HepG2 (cell line): ENCODE measurements around the gene OR8B8. TPM values are rescaled to one million over a fixed set of nuclear protein-coding genes. Genes with fewer than 3 reads are reported as not detected.

Experiments used
- ATAC-seq: fragments of 200-7000 bp; cut with Tn5 transposase; 3 replicates; pipeline ENCODE4 v1.9.1; 2020; ENCODE audit warnings: mild to moderate bottlenecking, moderate library complexity
- BruUV-seq: library from RNA; stranded (reverse); fragments of 400-500 nt; replicated peaks from 2 replicates; lab custom pipeline; 2021; lab: Mats Ljungman, UMichigan
- CTCF ChIA-PET: fragments of 300-600 bp; formaldehyde crosslinking; extraction: SDS; loops from one replicate; lab custom pipeline; 2021; ENCODE audit warnings: low total read pairs, inconsistent platforms, low intra/inter-chr PET ratio; lab: Yijun Ruan, JAX
- POLR2A ChIA-PET: fragments of 350-600 bp; sonication (Branson Sonifier 250); formaldehyde crosslinking; loops from one replicate; lab custom pipeline; 2020; ENCODE audit warnings: antibody characterized with exemption, inconsistent platforms; lab: Yijun Ruan, JAX
- DNase-seq: peaks from one replicate; pipeline ENCODE4 v3.0.0-alpha.2; 2015; ENCODE audit warnings: low spot score
- FAIRE-seq: peaks from 3 replicates; lab custom pipeline; 2011; peaks lifted over from hg19 to GRCh38; lab: Jason Lieb, UNC
- H2AFZ ChIP-seq: one replicate; pipeline ENCODE4 v1.6.1; 2011; ENCODE audit warnings: low read length, inconsistent platforms
- H3K27ac ChIP-seq: fragments of 300-600 bp; 3 replicates; pipeline ENCODE4 v1.8.0; 2011; ENCODE audit warnings: mixed run types, mild to moderate bottlenecking, mixed read lengths, low read length, inconsistent platforms; ENCODE audit not compliant: insufficient read depth; ENCODE audit errors: extremely low read length
- H3K27me3 ChIP-seq, 2 experiments: fragments of 200-600 bp in 1 of 2; 2 replicates in 1 of 2; 3 replicates in 1 of 2; pipeline versions ENCODE4 v1.6.0 to v1.8.0; 2011; ENCODE audit warnings: low read length in 2 of 2, mild to moderate bottlenecking in 2 of 2, moderate library complexity in 2 of 2, inconsistent platforms in 1 of 2; ENCODE audit not compliant: insufficient read depth in 2 of 2, control insufficient read depth in 1 of 2
- H3K36me3 ChIP-seq, 2 experiments: fragments of 200-600 bp in 1 of 2; replicated peaks in 1 of 2; 2 replicates in 1 of 2; 3 replicates in 1 of 2; pipeline versions ENCODE4 v1.5.1 to v1.8.0; 2011; ENCODE audit warnings: low read length in 2 of 2, inconsistent platforms in 1 of 2; ENCODE audit not compliant: insufficient read depth in 2 of 2, control insufficient read depth in 1 of 2
- H3K4me1 ChIP-seq: 2 replicates; pipeline ENCODE4 v1.5.1; 2012; ENCODE audit warnings: low read length, inconsistent platforms; ENCODE audit not compliant: insufficient read depth
- H3K4me2 ChIP-seq: 2 replicates; pipeline ENCODE4 v1.6.0; 2011; ENCODE audit warnings: low read depth, low read length, inconsistent platforms
- H3K4me3 ChIP-seq, 3 experiments: fragments of 200-600 bp in 1 of 3; sonication (generic), shearing (Covaris generic) in 1 of 3; replicated peaks in 1 of 3; 2 replicates each; pipeline ENCODE4 v1.5.1; 2011 to 2016; ENCODE audit warnings: low read length in 3 of 3, inconsistent platforms in 2 of 3, low read depth in 2 of 3, mild to moderate bottlenecking in 2 of 3, control low read depth in 1 of 3, mixed read lengths in 1 of 3; ENCODE audit not compliant: insufficient read depth in 1 of 3
- H3K79me2 ChIP-seq: one replicate; pipeline ENCODE4 v1.6.1; 2011; ENCODE audit warnings: low read length, inconsistent platforms; ENCODE audit not compliant: insufficient read depth
- H3K9ac ChIP-seq: 2 replicates; pipeline ENCODE4 v1.6.0; 2011; ENCODE audit warnings: mild to moderate bottlenecking, low read depth, low read length, inconsistent platforms; ENCODE audit not compliant: insufficient read depth
- H3K9me3 ChIP-seq: 2 replicates; pipeline ENCODE4 v1.5.1; 2012; ENCODE audit warnings: mild to moderate bottlenecking, low read length
- H4K20me1 ChIP-seq: 2 replicates; pipeline ENCODE4 v1.6.0; 2011; ENCODE audit warnings: inconsistent platforms, mild to moderate bottlenecking, low read length, moderate library complexity; ENCODE audit not compliant: insufficient read depth
- ISL2 ChIP-seq: sonication (generic); formaldehyde crosslinking; IDR thresholded peaks from 2 replicates; pipeline ENCODE4 v1.5.0; 2020; ENCODE audit warnings: missing genetic modification reagents
- NFE2L2 ChIP-seq: fragments of 150-350 bp; IDR thresholded peaks from 2 replicates; pipeline ENCODE4 v1.6.1; 2014; ENCODE audit warnings: low read length
- POLR2G ChIP-seq: fragments of 200-400 bp; formaldehyde crosslinking; IDR thresholded peaks from 2 replicates; pipeline ENCODE4 v1.6.1; 2018; ENCODE audit warnings: mild to moderate bottlenecking, low read depth, low read length, moderate library complexity
- PRPF4 ChIP-seq: fragments of 200-400 bp; formaldehyde crosslinking; IDR thresholded peaks from 2 replicates; pipeline ENCODE4 v1.6.1; 2016; ENCODE audit warnings: low read length, low read depth; ENCODE audit not compliant: poor library complexity, severe bottlenecking
- TEAD2 ChIP-seq: sonication (generic); formaldehyde crosslinking; IDR thresholded peaks from 2 replicates; pipeline ENCODE4 v1.9.0; 2021; ENCODE audit warnings: missing genetic modification reagents
- ZNF17 ChIP-seq: sonication (generic); formaldehyde crosslinking; IDR thresholded peaks from 2 replicates; pipeline ENCODE4 v1.5.0; 2020; ENCODE audit warnings: mild to moderate bottlenecking, missing genetic modification reagents
- ZNF205 ChIP-seq: IDR thresholded peaks from 2 replicates; pipeline ENCODE4 v1.6.1; 2018; ENCODE audit warnings: missing biosample characterization, missing genetic modification reagents
- ZNF570 ChIP-seq: sonication (generic); formaldehyde crosslinking; IDR thresholded peaks from 2 replicates; pipeline ENCODE4 v1.4.0; 2020; ENCODE audit warnings: mild to moderate bottlenecking, missing genetic modification reagents, borderline replicate concordance
- WGBS: methylation state at CpG from one replicate; pipeline ENCODE4 v1.1.6; 2017; ENCODE audit warnings: low lambda C conversion rate; 5-methylcytosine and 5-hydroxymethylcytosine counted together
- in situ Hi-C: cut with HindIII; loops from 2 replicates; pipeline ENCODE4 v1.10.0; 2017; ENCODE audit warnings: low pct_unique_long_range_greater_than_20kb; ENCODE audit not compliant: extremely low pct_ligation_motif_present
- intact Hi-C: fragments of 100-400 bp; cut with micrococcal nuclease; formaldehyde crosslinking; loops from one replicate; pipeline ENCODE4 v1.10.0; 2022; ENCODE audit not compliant: unreplicated experiment
- polyA plus RNA-seq, 8 experiments: library from polyadenylated mRNA; depleted of rRNA in 3 of 8; stranded (reverse) in 7 of 8; unstranded in 1 of 8; fragments of >200 nt; fragmentation: Illumina TruSeq in 4 of 8; extraction: Trizol in 4 of 8; gene quantifications; 2 replicates each; pipeline versions ENCODE4 v1.2.1 to v1.2.3, GENCODE V29; 2011 to 2016; ENCODE audit warnings: low read depth in 4 of 8, missing spikeins in 1 of 8, mixed read lengths in 1 of 8; ENCODE audit not compliant: insufficient read depth in 1 of 8
- total RNA-seq, 5 experiments: library from RNA; depleted of rRNA; stranded (reverse); fragments of >200 nt; fragmentation: Illumina TruSeq; extraction: Trizol; gene quantifications; 2 replicates each; pipeline ENCODE4 v1.2.3, GENCODE V29; 2016; ENCODE audit warnings: low read depth in 1 of 5
- TF ChIP-seq, protein P1 (sequence below): sonication (generic); formaldehyde crosslinking; IDR thresholded peaks from 2 replicates; pipeline ENCODE4 v1.8.1; 2022; ENCODE audit warnings: mild to moderate bottlenecking, missing genetic modification reagents
- TF ChIP-seq, protein P2 (sequence below): sonication (generic); formaldehyde crosslinking; IDR thresholded peaks from 2 replicates; pipeline ENCODE4 v1.4.0; 2020; ENCODE audit warnings: missing genetic modification reagents, mild to moderate bottlenecking, borderline replicate concordance
- TF ChIP-seq, protein P3 (sequence below): sonication (generic); formaldehyde crosslinking; IDR thresholded peaks from 2 replicates; pipeline ENCODE4 v1.4.0; 2020; ENCODE audit warnings: missing genetic modification reagents
- TF ChIP-seq, protein P4 (sequence below): sonication (generic); formaldehyde crosslinking; IDR thresholded peaks from 2 replicates; pipeline ENCODE4 v1.4.0; 2020; ENCODE audit warnings: missing genetic modification reagents

OR8B8 gene
- total and polyA plus RNA-seq, 2 of the 13 experiments (the other 11 are each of a cell fraction or from before 2014, with no cell fraction given) = not detected

DNA sequence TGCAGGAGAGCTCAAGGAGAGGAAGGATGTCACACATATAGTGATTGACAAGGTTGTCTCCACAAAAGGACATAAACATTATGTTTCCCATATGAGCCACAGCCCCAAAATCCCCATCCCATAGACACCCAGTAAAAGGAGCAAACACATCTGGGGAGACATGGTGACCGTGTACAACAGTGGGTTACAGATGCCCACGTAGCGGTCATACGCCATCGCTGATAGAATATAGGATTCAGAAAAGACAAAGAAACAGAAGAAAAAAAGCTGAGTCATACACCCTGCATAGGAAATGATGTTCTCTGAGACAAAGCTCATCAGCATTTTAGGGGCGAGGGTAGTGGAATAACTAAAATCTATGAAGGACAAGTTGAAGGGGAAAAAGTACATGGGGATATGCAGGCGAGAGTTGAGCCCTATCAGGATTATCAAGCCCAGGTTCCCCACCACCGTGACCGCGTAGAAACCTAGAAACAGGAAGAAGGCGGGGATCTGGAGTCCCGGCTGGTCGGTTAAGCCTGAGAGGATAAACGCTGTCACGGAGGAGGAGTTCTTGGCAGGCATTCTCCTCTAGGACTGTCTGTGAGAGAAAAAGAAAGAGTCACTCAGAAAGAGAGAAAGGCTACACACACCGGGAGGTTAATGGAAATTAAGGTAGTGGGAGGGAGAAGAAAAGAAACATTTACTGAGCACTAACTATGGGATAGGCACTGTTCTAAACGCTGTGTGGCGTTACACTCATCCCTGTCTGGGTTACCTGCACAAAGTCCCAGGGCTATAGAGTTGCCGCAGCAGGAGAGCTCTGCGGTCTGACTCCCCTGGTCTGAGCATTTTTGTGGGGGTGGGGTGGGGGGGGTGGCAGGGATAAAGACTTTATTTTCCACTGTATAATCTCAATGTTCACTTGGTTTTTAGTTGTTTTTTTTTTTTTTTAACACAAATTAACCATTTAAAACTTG lies 36.1 kb upstream of the OR8B8 start (continued):
- TF ChIP-seq, protein P1, sequence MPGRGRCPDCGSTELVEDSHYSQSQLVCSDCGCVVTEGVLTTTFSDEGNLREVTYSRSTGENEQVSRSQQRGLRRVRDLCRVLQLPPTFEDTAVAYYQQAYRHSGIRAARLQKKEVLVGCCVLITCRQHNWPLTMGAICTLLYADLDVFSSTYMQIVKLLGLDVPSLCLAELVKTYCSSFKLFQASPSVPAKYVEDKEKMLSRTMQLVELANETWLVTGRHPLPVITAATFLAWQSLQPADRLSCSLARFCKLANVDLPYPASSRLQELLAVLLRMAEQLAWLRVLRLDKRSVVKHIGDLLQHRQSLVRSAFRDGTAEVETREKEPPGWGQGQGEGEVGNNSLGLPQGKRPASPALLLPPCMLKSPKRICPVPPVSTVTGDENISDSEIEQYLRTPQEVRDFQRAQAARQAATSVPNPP (CRISPR knock-in tag) = no peak
- peak; percentile 87 for TF ChIP-seq NFE2L2
- TF ChIP-seq, protein P2, sequence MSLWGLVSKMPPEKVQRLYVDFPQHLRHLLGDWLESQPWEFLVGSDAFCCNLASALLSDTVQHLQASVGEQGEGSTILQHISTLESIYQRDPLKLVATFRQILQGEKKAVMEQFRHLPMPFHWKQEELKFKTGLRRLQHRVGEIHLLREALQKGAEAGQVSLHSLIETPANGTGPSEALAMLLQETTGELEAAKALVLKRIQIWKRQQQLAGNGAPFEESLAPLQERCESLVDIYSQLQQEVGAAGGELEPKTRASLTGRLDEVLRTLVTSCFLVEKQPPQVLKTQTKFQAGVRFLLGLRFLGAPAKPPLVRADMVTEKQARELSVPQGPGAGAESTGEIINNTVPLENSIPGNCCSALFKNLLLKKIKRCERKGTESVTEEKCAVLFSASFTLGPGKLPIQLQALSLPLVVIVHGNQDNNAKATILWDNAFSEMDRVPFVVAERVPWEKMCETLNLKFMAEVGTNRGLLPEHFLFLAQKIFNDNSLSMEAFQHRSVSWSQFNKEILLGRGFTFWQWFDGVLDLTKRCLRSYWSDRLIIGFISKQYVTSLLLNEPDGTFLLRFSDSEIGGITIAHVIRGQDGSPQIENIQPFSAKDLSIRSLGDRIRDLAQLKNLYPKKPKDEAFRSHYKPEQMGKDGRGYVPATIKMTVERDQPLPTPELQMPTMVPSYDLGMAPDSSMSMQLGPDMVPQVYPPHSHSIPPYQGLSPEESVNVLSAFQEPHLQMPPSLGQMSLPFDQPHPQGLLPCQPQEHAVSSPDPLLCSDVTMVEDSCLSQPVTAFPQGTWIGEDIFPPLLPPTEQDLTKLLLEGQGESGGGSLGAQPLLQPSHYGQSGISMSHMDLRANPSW (CRISPR knock-in tag) = no peak
- peak; percentile 97 for TF ChIP-seq ZNF205 (CRISPR knock-in tag)
- TF ChIP-seq TEAD2 = no peak

DNA sequence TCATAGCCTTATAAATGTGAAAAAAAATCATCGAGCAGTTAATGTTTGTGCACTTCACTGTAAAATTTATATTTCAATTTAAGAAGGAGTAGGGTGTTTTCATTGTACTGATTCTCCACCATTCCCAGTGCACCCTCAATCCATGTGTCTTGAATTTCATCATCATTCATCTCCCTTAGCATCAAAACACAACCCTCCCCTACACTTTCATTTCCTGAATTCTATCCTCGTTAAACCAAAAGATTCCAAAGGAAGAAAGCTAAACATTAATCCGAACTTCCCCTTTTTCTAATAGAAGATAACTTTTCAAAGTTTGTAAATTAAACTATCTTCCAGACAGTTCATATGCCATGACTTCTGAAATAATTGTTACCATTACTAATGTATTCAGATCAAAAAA lies 34.1 kb upstream of the OR8B8 start:
- Histone ChIP-seq H3K27ac (no peak overlapping the region), H4K20me1 (no peaks in the 10 kb centered on the region), H3K4me1 (no peaks in the 10 kb centered on the region; the same call in 1 of the 2 replicates), H3K4me3 (no peak overlapping the region), H3K79me2 (no peaks in the 10 kb centered on the region), H3K9me3 (no peaks in the 10 kb centered on the region), H3K27me3 (peaks cover 0 to 6% of the 10 kb centered on the region in 2 experiments; a peak in 1 of 5 replicates), H2AFZ (no peak overlapping the region), H3K9ac (no peak overlapping the region), H3K4me2 (no peak overlapping the region), H3K36me3 (no peaks in the 10 kb centered on the region)
- FAIRE-seq (no peak), ATAC-seq (no peak), DNase-seq (no peak)
- CTCF ChIA-PET = no interaction called here
- in situ Hi-C loops (no loop called here), intact Hi-C loops (no loop called here)
- BruUV-seq = no TSS peak
- TF ChIP-seq, protein P3, sequence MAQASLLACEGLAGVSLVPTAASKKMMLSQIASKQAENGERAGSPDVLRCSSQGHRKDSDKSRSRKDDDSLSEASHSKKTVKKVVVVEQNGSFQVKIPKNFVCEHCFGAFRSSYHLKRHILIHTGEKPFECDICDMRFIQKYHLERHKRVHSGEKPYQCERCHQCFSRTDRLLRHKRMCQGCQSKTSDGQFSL (CRISPR knock-in tag) = no peak
- no peak for TF ChIP-seq PRPF4
- TF ChIP-seq ZNF17 (CRISPR knock-in tag) = no peak
- no peak for TF ChIP-seq POLR2G
- TF ChIP-seq, protein P4, sequence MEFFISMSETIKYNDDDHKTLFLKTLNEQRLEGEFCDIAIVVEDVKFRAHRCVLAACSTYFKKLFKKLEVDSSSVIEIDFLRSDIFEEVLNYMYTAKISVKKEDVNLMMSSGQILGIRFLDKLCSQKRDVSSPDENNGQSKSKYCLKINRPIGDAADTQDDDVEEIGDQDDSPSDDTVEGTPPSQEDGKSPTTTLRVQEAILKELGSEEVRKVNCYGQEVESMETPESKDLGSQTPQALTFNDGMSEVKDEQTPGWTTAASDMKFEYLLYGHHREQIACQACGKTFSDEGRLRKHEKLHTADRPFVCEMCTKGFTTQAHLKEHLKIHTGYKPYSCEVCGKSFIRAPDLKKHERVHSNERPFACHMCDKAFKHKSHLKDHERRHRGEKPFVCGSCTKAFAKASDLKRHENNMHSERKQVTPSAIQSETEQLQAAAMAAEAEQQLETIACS (CRISPR knock-in tag) = no peak
- TF ChIP-seq ZNF570 = no peak
- no peak for TF ChIP-seq ISL2 (CRISPR knock-in tag)
- POLR2A ChIA-PET = no interaction called here
- 15% methylated on average over 3 of the region's 3 CpGs for WGBS
